KG1 (cell line): Measurements from ENCODE around the gene MEIG1.
"Not testable (repeated sequence)": the region's sequence is repeated elsewhere in the genome, so short reads cannot be mapped to it uniquely, and the experiment has no call there.

Experiments used
- DNase-seq: peaks from one replicate; lab custom pipeline; 2025; lab: John Stamatoyannopoulos, UW

The MEIG1 gene

GRCh38 chr10:14959221-14960057 is at the start of gene MEIG1:
TSS of gene MEIG1 (plus strand) at chr10:14959388. CDS start at chr10:14966469, 7,081 bp downstream.
- DNase-seq = peak; percentile 79

- no peak for DNase-seq
Measured at GRCh38 chr10:14910953-14911352, 48.2 kb upstream of the MEIG1 start.

- DNase-seq = no peak
Measured at GRCh38 chr10:14911801-14912200, 47.4 kb upstream of the MEIG1 start.

DNA sequence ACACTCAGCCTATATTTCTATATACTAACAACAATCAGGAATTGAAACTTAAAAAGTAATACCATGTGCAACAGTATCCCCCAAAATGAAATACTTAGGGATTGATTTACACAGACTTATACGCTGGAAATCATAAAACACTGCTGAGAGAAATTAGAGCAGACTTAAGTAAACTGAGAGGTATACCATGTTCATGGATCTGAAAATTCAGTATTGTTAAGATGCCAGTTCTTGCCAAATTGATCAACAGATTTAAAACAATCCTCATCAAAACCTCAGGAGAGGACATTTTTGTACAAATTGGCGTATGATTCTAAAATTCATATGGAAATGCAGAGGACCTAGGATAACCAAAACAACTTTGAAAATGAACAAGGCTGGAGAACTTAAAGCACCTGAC is 42.6 kb upstream of the MEIG1 start:
- DNase-seq = no peak

DNA sequence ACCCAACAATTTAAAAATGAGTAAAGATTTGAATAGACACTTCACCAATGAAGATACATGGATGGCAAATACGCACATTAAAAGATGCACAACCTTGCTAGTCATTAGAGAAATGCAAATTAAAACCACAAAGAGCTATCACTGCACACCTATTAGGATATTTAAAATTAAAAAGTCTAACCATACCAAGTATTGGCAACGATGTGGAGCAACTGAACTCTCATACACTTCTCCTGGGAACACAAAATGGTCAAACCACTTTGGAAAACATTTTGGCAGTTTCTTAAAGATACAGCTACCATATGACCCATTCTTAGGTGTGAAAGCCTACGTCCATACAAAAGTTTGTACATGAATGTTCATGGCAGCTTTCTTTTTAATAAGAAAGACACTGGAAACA is 41.4 kb upstream of the MEIG1 start:
- no peak for DNase-seq

DNA sequence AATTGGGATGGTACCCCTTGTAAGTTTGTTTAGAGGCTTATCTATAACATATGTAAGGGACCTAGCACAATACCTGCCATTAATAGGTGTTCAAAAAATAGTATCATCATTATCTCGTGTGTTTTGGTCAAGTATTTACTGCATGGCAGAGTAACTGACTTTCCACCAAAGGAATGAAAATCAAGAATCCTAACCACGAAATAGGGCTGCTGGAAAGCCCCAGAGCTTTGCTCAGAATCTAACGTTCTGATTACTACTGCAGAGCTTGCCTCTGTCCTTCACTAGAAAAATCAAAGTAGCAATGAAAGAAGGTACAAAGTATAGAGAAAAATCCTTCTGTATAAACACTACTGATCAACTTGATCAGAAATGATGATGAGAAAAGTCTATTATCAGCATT is 40.2 kb upstream of the MEIG1 start:
- DNase-seq = no peak

GRCh38 chr10:14924013-14924412 is 35.2 kb upstream of the MEIG1 start:
- no peak for DNase-seq

- no peak for DNase-seq
Measured at GRCh38 chr10:14925268-14925667, 33.9 kb upstream of the MEIG1 start.

- no peak for DNase-seq
Measured at GRCh38 chr10:14926061-14926470, 33.1 kb upstream of the MEIG1 start.

GRCh38 chr10:14926722-14927416 is 32.3 kb upstream of the MEIG1 start:
- no peak for DNase-seq

DNA sequence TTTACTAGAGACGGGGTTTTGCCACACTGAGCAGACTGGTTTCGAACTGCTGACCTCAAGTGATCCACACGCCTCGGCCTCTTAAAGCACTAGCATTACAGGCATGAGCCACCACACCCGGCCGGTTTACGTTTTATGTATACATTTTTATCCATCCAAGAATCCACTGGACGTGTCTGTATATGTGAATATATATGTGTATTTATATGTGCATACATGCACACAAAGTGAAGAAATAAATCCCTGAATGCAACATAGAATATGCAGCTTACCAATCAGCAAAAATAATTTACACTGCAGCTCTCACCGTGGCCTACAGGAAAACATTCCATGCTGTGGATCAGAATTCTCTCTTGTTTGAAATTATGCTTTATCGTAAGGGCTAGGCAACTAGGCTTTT is 28.6 kb upstream of the MEIG1 start:
- DNase-seq = no peak

- DNase-seq = no peak
Measured at GRCh38 chr10:14936584-14936983, 22.6 kb upstream of the MEIG1 start.

- DNase-seq = not testable (repeated sequence)
Measured at GRCh38 chr10:14938971-14939370, 20.2 kb upstream of the MEIG1 start.

GRCh38 chr10:14942147-14942949 is 16.8 kb upstream of the MEIG1 start:
- not testable (repeated sequence) for DNase-seq

DNA sequence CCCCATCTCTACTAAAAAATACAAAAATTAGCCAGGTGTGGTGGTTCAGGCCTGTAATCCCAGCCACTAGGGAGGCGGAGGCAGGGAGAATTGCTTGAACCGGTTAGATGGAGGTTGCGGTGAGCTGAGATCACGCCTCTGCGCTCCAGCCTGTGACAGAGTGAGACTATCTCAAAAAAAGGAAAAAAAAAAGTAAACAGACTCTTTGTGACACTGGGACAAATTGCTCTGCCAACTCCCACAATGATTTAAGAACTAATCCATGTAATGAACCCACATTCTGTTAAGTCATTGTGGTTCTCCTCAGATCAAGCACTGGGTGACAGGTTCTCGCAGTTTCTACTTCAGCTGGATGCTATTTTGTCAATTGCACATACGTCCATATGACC is 16.2 kb upstream of the MEIG1 start:
- not testable (repeated sequence) for DNase-seq

DNA sequence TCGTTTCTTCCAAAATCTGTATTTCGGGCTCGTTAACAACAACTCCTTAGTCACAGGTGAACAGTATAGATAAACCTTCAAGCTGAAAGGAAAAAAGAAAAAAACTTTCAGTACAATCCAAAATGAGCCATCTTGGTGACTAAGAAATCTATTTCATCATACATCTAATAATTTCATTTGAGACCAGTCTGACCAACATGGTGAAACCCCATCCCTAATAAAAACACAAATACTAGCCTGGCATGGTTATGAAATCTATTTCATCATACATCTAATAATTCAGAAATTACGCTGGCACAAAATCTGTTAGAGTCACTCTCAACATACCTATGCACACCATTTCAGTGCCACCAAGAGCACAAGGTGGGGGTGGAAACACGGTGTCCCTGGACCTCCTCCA is 14.1 kb upstream of the MEIG1 start:
- no peak for DNase-seq

DNA sequence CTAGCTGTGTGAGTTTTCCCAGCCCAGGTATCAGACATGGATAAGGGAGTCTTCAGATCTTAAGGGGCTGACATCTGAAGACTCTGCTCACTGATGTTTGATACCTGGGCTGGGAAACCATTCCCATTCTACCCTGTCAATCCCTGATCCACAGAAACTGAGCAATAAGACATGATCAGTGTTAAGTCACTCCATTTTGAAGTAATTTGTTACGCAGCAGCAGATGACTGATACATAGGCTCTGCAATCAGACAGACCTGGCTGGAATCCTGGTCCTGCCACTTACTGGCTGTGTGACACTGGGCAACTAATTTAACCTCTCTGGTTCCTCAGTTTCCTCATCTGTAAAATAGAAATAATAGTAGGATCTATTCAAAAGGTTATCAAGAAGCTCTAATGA is 11.9 kb upstream of the MEIG1 start:
- no peak for DNase-seq

GRCh38 chr10:14949291-14949690 is 9.9 kb upstream of the MEIG1 start:
- no peak for DNase-seq

- no peak for DNase-seq
Measured at GRCh38 chr10:14952851-14953423, 6.3 kb upstream of the MEIG1 start.

DNA sequence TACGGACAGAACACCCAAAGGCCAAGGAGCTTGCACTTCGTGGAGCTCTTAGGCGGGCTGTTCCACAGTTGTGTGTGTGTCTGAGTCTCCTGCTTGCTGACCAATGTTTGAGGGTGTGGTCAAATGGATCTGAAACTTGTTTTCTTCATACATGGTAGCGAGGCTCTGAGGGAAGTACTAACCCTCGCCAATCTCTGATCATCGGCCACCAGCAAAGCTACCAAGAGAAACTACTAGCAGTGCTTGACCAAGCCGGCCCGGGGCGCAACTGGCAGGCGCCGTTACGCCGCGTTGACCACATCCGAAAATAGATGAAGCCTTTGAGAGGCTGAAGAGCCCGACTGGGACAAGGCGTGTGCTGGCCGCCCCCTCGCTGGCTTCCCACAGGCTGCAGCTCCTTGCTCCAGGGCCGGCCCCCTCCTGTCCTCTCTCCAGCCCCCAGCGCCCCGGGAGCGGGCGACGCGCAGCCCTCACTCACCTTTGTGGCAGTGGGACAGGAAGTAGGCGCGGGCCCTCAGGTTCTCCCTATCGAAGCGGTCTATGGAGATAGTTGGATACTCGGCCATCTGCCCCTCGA is 5.7 kb upstream of the MEIG1 start:
- no peak for DNase-seq

DNA sequence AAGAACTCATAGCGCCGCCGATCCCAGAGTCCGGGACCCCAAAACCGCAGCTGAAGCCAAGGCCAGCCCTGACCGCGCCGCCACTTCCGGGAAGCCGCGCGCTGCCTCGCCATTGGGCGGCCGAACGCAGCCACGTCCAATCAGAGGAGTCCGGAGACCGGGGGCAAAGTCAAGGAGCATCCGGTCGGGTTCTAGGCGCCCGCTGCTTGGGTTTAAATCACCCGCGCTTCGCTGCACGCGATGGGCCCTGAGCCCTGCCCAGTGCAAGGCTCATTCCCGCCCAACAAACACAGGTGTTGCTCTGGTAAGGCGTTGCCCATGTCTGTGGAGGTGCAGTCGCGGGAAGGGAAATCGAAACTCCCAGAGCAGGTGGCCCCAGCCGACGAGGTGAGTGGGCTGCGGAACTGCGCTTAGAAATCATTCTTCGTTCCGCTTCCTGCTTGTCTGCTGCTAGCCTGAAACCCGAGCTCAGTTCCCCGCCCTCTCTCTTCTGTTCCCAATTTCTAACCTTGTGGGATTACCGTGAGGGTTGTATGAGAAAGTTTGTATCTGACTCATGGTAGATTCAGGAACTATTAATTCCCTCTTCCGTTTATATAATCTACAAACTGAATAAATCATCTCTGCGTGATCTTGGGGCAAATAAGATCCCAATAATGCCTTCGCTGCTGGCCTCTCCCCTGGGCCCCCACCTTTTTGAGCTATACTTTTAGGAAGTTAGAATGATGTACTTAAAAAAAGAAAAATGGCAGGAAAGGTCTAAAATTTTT is 5.0 kb upstream of the MEIG1 start, which contains the start of gene DCLRE1C:
DCLRE1C (minus strand) TSS at position 96 of the 770 bp plus-strand sequence; CDS start at position 10, 86 bp downstream.
- peak; percentile 87 for DNase-seq
